Astrocyte of the cerebellum (primary cell): Measurements from ENCODE around the gene MYMK.

Source experiments
- DNase-seq: peaks from one replicate; pipeline ENCODE4 v3.0.0-alpha.2; 2011; ENCODE audit warnings: low read depth
- H3K4me3 ChIP-seq: 2 replicates; pipeline ENCODE4 v1.5.1; 2011; ENCODE audit warnings: mild to moderate bottlenecking, low read depth, low read length, moderate library complexity
- CTCF ChIP-seq: IDR thresholded peaks from 2 replicates; pipeline ENCODE4 v1.5.1; 2012; ENCODE audit warnings: low read length, low read depth, moderate library complexity, mild to moderate bottlenecking; ENCODE audit errors: missing control alignments
- in situ Hi-C: cut with HindIII; loops from 2 replicates; pipeline ENCODE4 v1.10.0; 2017; ENCODE audit warnings: low sequenced_read_pairs

Gene MYMK

DNA sequence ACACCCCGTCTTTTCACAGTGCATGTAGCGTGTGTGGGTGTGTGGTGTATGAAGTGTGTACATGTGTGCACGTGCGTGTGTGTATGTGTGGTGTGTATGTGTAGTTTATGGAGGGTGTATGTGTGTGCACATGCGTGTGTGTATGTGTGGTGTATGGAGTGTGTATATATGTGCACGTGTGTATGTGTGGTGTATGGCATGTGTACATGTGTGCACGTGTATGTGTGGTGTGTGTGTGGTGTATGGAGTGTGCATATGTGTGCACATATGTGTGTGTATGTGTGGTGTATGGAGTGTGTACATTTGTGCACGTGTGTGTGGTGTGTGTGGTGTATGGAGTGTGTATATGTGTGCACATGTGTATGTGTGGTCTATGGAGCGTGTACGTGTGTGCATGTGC lies 13.2 kb downstream of the MYMK start:
- no peak for TF ChIP-seq CTCF
- in situ Hi-C loops, result no loop called here
- no peak for DNase-seq
- no peak overlapping the region for H3K4me3 ChIP-seq

- TF ChIP-seq CTCF, result no peak
- in situ Hi-C loops, result no loop called here
- DNase-seq, result no peak
- no peak overlapping the region for H3K4me3 ChIP-seq
Observed at GRCh38 chr9:133510926-133511505, 13.7 kb downstream of the MYMK start.

- DNase-seq, result no peak
- in situ Hi-C loops, result no loop called here
- H3K4me3 ChIP-seq, result no peak overlapping the region
- no peak for TF ChIP-seq CTCF
Observed at GRCh38 chr9:133509179-133510083, 15.3 kb downstream of the MYMK start.

DNA sequence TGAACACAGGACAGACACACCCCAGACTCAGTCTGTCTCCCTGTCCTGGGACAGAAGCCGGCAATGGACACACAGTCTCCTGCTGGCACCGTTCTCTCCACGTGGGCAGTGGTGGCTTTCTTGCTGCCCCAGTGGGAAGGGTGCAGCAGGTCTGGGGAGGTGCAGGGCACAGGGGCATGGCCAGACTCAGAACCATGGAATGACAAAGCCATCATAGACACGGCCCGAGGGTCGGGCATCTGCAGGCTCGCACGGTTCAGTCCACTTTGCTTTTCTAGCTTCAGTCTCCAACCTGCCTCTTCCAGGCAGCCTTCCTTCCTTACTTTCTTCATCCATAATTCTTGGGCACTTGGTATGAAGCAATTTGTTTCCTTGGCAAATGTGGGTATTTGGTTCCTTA lies 16.7 kb downstream of the MYMK start:
- no peak overlapping the region for H3K4me3 ChIP-seq
- no peak for DNase-seq
- in situ Hi-C loops, result no loop called here
- TF ChIP-seq CTCF, result no peak

DNA sequence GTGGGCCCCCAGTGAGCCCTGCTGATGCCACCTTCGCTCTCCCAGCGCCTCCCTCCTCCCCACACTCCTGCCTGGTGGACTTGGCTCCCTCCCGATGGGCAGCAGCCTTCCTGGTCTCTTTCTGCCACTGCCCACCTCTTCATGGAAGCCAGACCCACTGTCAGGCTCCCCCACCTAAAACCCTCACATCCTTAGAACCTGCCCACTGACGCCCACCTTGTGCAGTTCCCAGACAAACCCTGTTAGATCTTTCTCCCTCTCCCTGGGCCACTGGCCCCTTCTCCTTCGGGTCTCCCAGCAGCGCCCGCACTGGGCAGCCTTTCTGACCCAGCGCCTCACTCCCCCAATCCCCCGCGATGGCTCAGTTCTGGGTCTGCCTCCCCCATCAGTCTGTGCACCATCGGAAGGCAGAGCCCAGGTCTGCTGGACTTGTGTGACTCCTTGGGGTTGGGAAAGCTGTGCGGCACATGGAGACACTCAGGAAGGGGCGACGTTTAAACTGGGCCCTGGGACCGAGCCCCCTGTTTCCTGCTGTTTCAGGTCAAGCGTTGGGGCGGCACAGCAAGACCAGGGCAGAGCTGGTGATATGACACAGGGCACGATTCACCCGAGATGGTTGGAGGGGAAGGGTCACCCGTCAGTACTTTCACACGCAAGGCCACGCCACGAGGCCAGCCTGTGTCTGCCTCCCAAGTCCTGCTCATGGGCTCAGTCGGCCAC lies 17.4 kb downstream of the MYMK start:
- no peak for TF ChIP-seq CTCF
- in situ Hi-C loops, result no loop called here

DNA sequence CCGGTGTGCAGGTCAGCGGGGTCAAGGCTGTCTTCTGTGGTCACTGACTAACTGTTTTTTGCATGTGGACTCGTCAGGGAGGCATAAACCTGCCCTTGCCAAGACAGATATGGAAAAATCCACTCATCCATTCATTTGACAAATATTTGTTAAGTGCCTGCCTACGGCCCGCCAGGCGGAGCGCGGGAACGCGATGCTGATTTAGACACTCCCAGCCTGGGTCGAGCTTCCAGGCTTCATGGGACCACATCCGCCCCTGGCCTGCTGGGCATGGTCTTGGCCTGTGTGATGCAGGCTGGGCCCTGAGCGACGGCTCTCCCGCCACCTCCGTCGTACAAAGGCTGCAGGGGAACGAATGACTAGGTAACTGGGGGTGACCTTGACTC lies 18.1 kb downstream of the MYMK start:
- DNase-seq, result peak; percentile 19
- no peak overlapping the region for H3K4me3 ChIP-seq
- in situ Hi-C loops, result no loop called here
- no peak for TF ChIP-seq CTCF

More for the DNA sequence above, 17.4 kb downstream of the MYMK start:
- no peak overlapping the region for H3K4me3 ChIP-seq
- no peak for DNase-seq
